Caco-2 (cell line): ENCODE data around the gene RMRP. TPM values are rescaled to one million over a fixed set of nuclear protein-coding genes. Genes with fewer than 3 reads are reported as not detected.

Experiments used
- BruUV-seq: library from RNA; stranded (reverse); fragments of 400-500 nt; replicated peaks from 2 replicates; lab custom pipeline; 2021; lab: Mats Ljungman, UMichigan
- CTCF ChIA-PET: fragments of 300-600 bp; sonication (Branson Sonifier 250); formaldehyde crosslinking; loops from one replicate; lab custom pipeline; 2022; ENCODE audit warnings: antibody characterized with exemption; lab: Charles Lee
- POLR2A ChIA-PET: fragments of 300-600 bp; sonication (Branson Sonifier 250); formaldehyde crosslinking; loops from one replicate; lab custom pipeline; 2022; ENCODE audit warnings: antibody characterized with exemption; lab: Charles Lee
- DNase-seq, 2 experiments: peaks; one replicate each; pipeline versions ENCODE4 v3.0.0 to v3.0.0-alpha.2; 2020 to 2022
- H3K27me3 ChIP-seq: replicated peaks from 2 replicates; pipeline ENCODE4 v1.6.0; 2011; ENCODE audit warnings: low read length; ENCODE audit not compliant: control insufficient read depth, insufficient read depth
- H3K36me3 ChIP-seq: 2 replicates; pipeline ENCODE4 v1.5.1; 2011; ENCODE audit warnings: low read length; ENCODE audit not compliant: control insufficient read depth, insufficient read depth
- H3K4me1 ChIP-seq: fragments of 250-450 bp; sonication (Bioruptor Pico); 2 replicates; pipeline ENCODE4 v1.5.1; 2020; ENCODE audit warnings: mild to moderate bottlenecking
- H3K4me3 ChIP-seq: 2 replicates; pipeline ENCODE4 v1.5.1; 2011; ENCODE audit warnings: low read depth, mild to moderate bottlenecking, control low read depth, low read length
- H3K9me3 ChIP-seq: fragments of 250-450 bp; sonication (Bioruptor Pico); 2 replicates; pipeline ENCODE4 v1.5.1; 2020; ENCODE audit warnings: mild to moderate bottlenecking, moderate library complexity
- H3K27ac Mint-ChIP-seq: one replicate; pipeline ENCODE4 v1.8.0; 2022; ENCODE audit warnings: mixed read lengths; ENCODE audit not compliant: unreplicated experiment
- H3K27me3 Mint-ChIP-seq: one replicate; pipeline ENCODE4 v1.8.0; 2022; ENCODE audit warnings: mixed read lengths; ENCODE audit not compliant: insufficient read depth, unreplicated experiment
- H3K36me3 Mint-ChIP-seq: one replicate; pipeline ENCODE4 v1.8.0; 2022; ENCODE audit warnings: mild to moderate bottlenecking, mixed read lengths; ENCODE audit not compliant: insufficient read depth, unreplicated experiment
- H3K4me1 Mint-ChIP-seq: one replicate; pipeline ENCODE4 v1.8.0; 2022; ENCODE audit warnings: low read depth, mixed read lengths; ENCODE audit not compliant: unreplicated experiment
- H3K4me3 Mint-ChIP-seq: one replicate; pipeline ENCODE4 v1.8.0; 2022; ENCODE audit warnings: mild to moderate bottlenecking, moderate library complexity, mixed read lengths; ENCODE audit not compliant: unreplicated experiment
- H3K9me3 Mint-ChIP-seq: one replicate; pipeline ENCODE4 v1.8.0; 2022; ENCODE audit warnings: mixed read lengths; ENCODE audit not compliant: unreplicated experiment
- CTCF ChIP-seq, 2 experiments: fragments of 200-600 bp in 1 of 2; IDR thresholded peaks; 1 replicate in 1 of 2; 2 replicates in 1 of 2; pipeline versions ENCODE4 v1.5.1 to v1.8.0; 2011 to 2022; ENCODE audit warnings: antibody characterized with exemption in 1 of 2, control low read depth in 1 of 2, inconsistent platforms in 1 of 2, low read depth in 1 of 2, low read length in 1 of 2, mild to moderate bottlenecking in 1 of 2, moderate library complexity in 1 of 2; ENCODE audit not compliant: insufficient read depth in 1 of 2, severe bottlenecking in 1 of 2, unreplicated experiment in 1 of 2
- intact Hi-C: fragments of 100-400 bp; cut with micrococcal nuclease; formaldehyde crosslinking; loops from one replicate; pipeline ENCODE4 v1.10.0; 2022; ENCODE audit not compliant: unreplicated experiment
- total RNA-seq: library from RNA; stranded (reverse); gene quantifications from 2 replicates; pipeline ENCODE4 v1.2.3, GENCODE V29; 2022

Gene RMRP
- total RNA-seq, 1 experiment from 2014 or later, result 10,161 TPM

- intact Hi-C loops, result no loop called here
- ChIA-PET CTCF (interaction anchor here (0.5 to 1.6 kb wide), 10 partner anchors 8 to 540 kb away, joined by 3 to 7 read pairs (median 4); no protein-coding TSS in a partner anchor), POLR2A (no interaction called here)
These were observed 46.5 kb downstream of the RMRP start for GRCh38 chr9:35611230-35611797.

GRCh38 chr9:35609820-35610163 is 48.0 kb downstream of the RMRP start:
- intact Hi-C loops, result no loop called here
- DNase-seq, result no peak

More at GRCh38 chr9:35611230-35611797, 46.5 kb downstream of the RMRP start:
- no peaks in the 10 kb centered on the region for H3K9me3 ChIP-seq
- peaks cover 7% of the 10 kb centered on the region for H3K27me3 Mint-ChIP-seq
- TF ChIP-seq CTCF (IDR thresholded peaks at IDR 0.05; ENCODE audit: insufficient read depth in 1 of 2, low read depth in 1 of 2, low read length in 1 of 2, severe bottlenecking in 1 of 2, unreplicated experiment in 1 of 2), result peak; percentile 49 to 76
- H3K27me3 ChIP-seq, result no peaks in the 10 kb centered on the region
- peaks cover 7% of the 10 kb centered on the region for H3K36me3 Mint-ChIP-seq
- H3K27ac Mint-ChIP-seq, result no peak overlapping the region
- peaks cover 7% of the 10 kb centered on the region for H3K4me1 Mint-ChIP-seq
- no peak overlapping the region for H3K4me3 ChIP-seq
- no peaks in the 10 kb centered on the region for H3K36me3 ChIP-seq
- no peaks in the 10 kb centered on the region for H3K9me3 Mint-ChIP-seq
- DNase-seq, result peak in 1 of 2 experiments; percentile 38
- BruUV-seq, result no TSS peak
- H3K4me1 ChIP-seq, result peaks cover under 1% of the 10 kb centered on the region; the same call in 1 of the 2 replicates
- no peak overlapping the region for H3K4me3 Mint-ChIP-seq

More at GRCh38 chr9:35609820-35610163, 48.0 kb downstream of the RMRP start:
- H3K36me3 Mint-ChIP-seq, result peaks cover 7% of the 10 kb centered on the region
- H3K9me3 ChIP-seq, result no peaks in the 10 kb centered on the region
- H3K4me1 Mint-ChIP-seq, result peaks cover 7% of the 10 kb centered on the region
- H3K4me3 ChIP-seq, result no peak overlapping the region
- no peak overlapping the region for H3K27ac Mint-ChIP-seq
- POLR2A ChIA-PET, result no interaction called here
- H3K27me3 ChIP-seq, result no peaks in the 10 kb centered on the region
- CTCF ChIA-PET, result no interaction called here
- peaks cover 6% of the 10 kb centered on the region for H3K27me3 Mint-ChIP-seq
- H3K4me3 Mint-ChIP-seq, result no peak overlapping the region
- no peaks in the 10 kb centered on the region for H3K36me3 ChIP-seq
- BruUV-seq, result no TSS peak
- peaks cover 4% of the 10 kb centered on the region; the same call in 1 of the 2 replicates for H3K4me1 ChIP-seq
- H3K9me3 Mint-ChIP-seq, result no peaks in the 10 kb centered on the region
- no peak for TF ChIP-seq CTCF (IDR thresholded peaks at IDR 0.05; ENCODE audit: insufficient read depth in 1 of 2, low read depth in 1 of 2, low read length in 1 of 2, severe bottlenecking in 1 of 2, unreplicated experiment in 1 of 2)
